Measurements from ENCODE around the gene ALDH16A1. TPM values are rescaled to one million over a fixed set of nuclear protein-coding genes. Genes with fewer than 3 reads are reported as not detected.

ALDH16A1 gene
- total RNA-seq, 2 donors from 2014 or later, result 25.9 to 38.9 TPM

- intact Hi-C loops (cut with DNase I), result no loop called here
- Histone ChIP-seq H3K36me3 (replicated peaks in 1 of 2; ENCODE audit: insufficient read depth in 1 of 2, low read depth in 2 of 2) (peaks cover 0 to 7% of the 10 kb centered on the region in 2 donors), H3K9me3 (no peaks in the 10 kb centered on the region), H3K27ac (no peak overlapping the region), H3K4me3 (no peak overlapping the region), H3K27me3 (no peaks in the 10 kb centered on the region), H3K4me1 (peaks cover 27% of the 10 kb centered on the region)
- WGBS, 2 donors, result 33 to 42% methylated on average over 14 of the region's 14 CpGs
- TF ChIP-seq CTCF (IDR thresholded peaks at IDR 0.05), result peak; percentile 33 to 87 (median 81)
- no peak for TF ChIP-seq POLR2A (IDR thresholded peaks at IDR 0.05)
- DNase-seq, result peak in 3 of 4 donors; percentile 58 to 65 (median 61)
- peak; percentile 74 for ATAC-seq
Measured at GRCh38 chr19:49502866-49503581, 50.0 kb downstream of the ALDH16A1 start.

- TF ChIP-seq CTCF (IDR thresholded peaks at IDR 0.05), result no peak
- TF ChIP-seq POLR2A (IDR thresholded peaks at IDR 0.05), result no peak
- no peak overlapping the region for H3K4me3 ChIP-seq
- DNase-seq (no peak), ATAC-seq (no peak)
- peaks cover 0 to 3% of the 10 kb centered on the region in 2 donors for H3K36me3 ChIP-seq (replicated peaks in 1 of 2; ENCODE audit: insufficient read depth in 1 of 2, low read depth in 2 of 2)
- H3K9me3 ChIP-seq, result no peaks in the 10 kb centered on the region
- 64 to 72% methylated on average over 9 of the region's 9 CpGs for WGBS, 2 donors
- H3K4me1 ChIP-seq, result peaks cover 21% of the 10 kb centered on the region
- intact Hi-C loops (cut with DNase I), result no loop called here
- H3K27me3 ChIP-seq, result no peaks in the 10 kb centered on the region
- H3K27ac ChIP-seq, result no peak overlapping the region
Measured at GRCh38 chr19:49503582-49503962, 50.5 kb downstream of the ALDH16A1 start.

- H3K27ac ChIP-seq, result no peak overlapping the region
- intact Hi-C loops (cut with DNase I), result no loop called here
- peak; percentile 82 for ATAC-seq
Measured at GRCh38 chr19:49506575-49507105, 53.6 kb downstream of the ALDH16A1 start.

GRCh38 chr19:49507803-49508494 lies 54.9 kb downstream of the ALDH16A1 start:
- no peak overlapping the region for H3K27ac ChIP-seq
- H3K27me3 ChIP-seq, result no peaks in the 10 kb centered on the region
- 72 to 82% methylated on average over 12 of the region's 12 CpGs for WGBS, 2 donors
- ATAC-seq (no peak), DNase-seq (no peak)
- intact Hi-C loops (cut with DNase I), result no loop called here
- no peak overlapping the region for H3K4me3 ChIP-seq
- H3K36me3 ChIP-seq (replicated peaks in 1 of 2; ENCODE audit: insufficient read depth in 1 of 2, low read depth in 2 of 2), result no peaks in the 10 kb centered on the region
- TF ChIP-seq POLR2A (IDR thresholded peaks at IDR 0.05), result no peak
- no peak for TF ChIP-seq CTCF (IDR thresholded peaks at IDR 0.05)
- H3K9me3 ChIP-seq, result no peaks in the 10 kb centered on the region
- H3K4me1 ChIP-seq, result peaks cover 15% of the 10 kb centered on the region

More at GRCh38 chr19:49506575-49507105, 53.6 kb downstream of the ALDH16A1 start:
- H3K27me3 ChIP-seq, result no peaks in the 10 kb centered on the region
- H3K9me3 ChIP-seq, result no peaks in the 10 kb centered on the region
- no peaks in the 10 kb centered on the region for H3K36me3 ChIP-seq (replicated peaks in 1 of 2; ENCODE audit: insufficient read depth in 1 of 2, low read depth in 2 of 2)
- H3K4me3 ChIP-seq, result no peak overlapping the region
- H3K4me1 ChIP-seq, result peaks cover 7% of the 10 kb centered on the region
- TF ChIP-seq POLR2A (IDR thresholded peaks at IDR 0.05), result no peak
- peak; percentile 70 to 94 (median 87) for TF ChIP-seq CTCF (IDR thresholded peaks at IDR 0.05)
- DNase-seq, result peak; percentile 72 to 78 (median 76)
- 12 to 22% methylated on average over 7 to 8 of the region's 8 CpGs for WGBS, 2 donors

Measured in body of pancreas (tissue), 4 donors.